Stimulated activated CD4-positive, alpha-beta T cell treated with anti-CD3 and anti-CD28 coated beads, Interleukin-12 subunit alpha, Interleukin-12 subunit beta, amount 100 ng/mL, for 24 hours (primary cell): ENCODE measurements around the gene CARD11.

ENCODE experiments used
- DNase-seq, 2 experiments: peaks; one replicate each; pipeline ENCODE4 v3.0.0-alpha.2; 2020; ENCODE audit warnings: low read depth in 2 of 2

Gene CARD11

GRCh38 chr7:2906197-2906931, 137.3 kb downstream of the CARD11 start:
- DNase-seq, result no peak

DNA sequence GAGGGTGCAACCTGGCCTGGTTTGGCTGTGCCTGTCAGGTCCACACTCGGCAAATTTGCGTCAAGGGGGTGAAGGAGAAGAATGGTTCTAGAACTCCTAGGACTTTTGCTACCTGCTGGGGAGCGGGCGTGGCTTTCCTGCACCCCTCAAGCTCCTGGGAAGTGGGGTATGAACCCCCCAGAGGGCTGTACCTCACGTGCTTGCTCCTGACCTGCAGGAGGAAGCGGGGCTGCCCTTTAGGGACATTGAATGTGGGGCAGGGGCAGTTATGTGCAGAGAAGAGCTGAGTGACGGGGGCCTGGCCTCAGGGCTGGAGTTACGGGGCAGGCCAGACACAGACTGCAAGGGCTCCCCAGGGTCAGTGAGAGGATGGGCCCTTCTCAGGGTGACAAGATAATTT, 138.2 kb downstream of the CARD11 start:
- no peak for DNase-seq

DNA sequence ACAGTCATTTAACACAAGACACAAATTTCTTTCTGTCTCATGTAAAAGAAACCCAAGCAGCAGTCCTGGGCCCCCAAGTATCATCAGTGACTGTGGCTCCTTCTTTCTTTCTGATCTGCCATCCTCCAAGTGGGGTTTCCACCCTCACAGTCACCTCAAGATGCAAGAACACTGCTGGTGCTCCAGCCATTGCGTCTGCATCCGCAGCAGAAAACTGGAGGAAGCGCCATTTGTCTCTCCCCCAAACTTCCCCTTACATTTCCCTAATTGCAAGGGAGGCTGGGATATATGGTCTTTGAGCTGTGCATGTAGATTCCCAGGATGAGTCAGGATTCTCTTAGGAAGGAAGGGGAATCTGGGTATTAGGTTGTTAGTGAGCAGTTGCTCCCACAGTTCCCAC, 138.6 kb downstream of the CARD11 start:
- DNase-seq, result no peak

GRCh38 chr7:2904202-2904601, 139.5 kb downstream of the CARD11 start:
- no peak for DNase-seq

DNA sequence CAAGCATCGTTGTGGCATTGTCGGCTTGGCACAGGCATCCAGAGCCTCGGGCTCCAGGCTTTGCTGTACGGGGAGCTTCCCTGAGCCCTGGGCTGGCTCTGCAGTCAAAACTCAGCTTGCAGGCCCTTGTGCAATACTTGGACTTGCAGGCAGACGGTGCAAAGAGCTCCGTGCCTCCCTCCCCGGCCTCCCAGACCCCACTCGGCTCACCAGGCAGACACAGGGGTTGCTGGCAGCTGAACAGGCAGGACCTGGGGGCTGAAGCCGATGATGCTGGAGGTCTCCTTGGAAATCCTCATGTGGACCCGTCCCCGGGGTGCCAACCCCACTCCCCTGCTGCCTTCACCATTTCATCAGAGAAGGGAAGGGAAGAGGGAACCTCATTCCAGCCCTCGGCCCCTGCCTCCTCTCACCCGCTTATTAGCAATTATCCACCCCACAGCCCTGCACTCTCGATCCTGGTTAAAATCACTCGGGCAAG, 139.9 kb downstream of the CARD11 start:
- no peak for DNase-seq

DNA sequence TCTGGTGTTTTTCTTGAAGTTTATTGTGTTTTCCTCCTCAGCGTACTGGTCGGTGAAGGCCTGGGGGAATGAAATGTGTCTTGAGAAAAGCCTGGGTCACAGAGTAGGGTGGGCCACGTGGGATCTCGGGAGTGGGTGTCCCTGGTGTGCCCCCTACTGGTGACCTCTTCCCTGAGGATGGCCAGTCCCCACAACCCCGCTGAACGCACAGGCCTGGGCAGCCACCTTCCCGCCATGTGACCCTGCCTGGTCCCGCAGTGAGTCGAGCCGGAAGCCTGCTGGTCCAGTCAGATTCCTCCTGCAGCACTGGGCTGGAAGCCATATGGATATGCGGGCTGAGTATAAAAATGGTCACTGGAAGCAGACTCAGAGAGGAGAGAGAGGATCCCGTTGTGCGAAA, 146.6 kb downstream of the CARD11 start:
- no peak for DNase-seq

- DNase-seq, result no peak
These were observed 147.5 kb downstream of the CARD11 start for GRCh38 chr7:2896131-2896530.

GRCh38 chr7:2894118-2894940, 149.3 kb downstream of the CARD11 start:
- peak; percentile 25 to 66 for DNase-seq

GRCh38 chr7:2893411-2893861, 150.2 kb downstream of the CARD11 start:
- DNase-seq, result no peak

DNA sequence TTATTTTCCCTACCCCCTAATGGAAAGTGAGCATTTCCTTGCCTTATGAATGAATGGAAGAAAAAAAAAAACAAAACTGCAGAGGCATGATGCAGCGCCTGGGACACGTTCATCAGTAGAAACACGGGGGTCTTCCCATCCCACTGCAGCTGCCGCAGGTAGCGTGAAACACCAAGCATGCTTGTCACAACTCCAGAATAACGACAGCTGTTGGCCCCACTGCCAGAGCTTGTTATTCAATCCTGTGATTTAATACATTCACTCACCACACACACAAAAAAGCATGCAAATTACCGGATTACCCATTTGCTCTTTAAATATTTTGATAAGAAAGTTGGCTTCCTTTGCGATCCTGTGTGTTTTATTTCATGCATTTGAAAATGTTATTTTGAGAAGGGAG, 151.1 kb downstream of the CARD11 start:
- DNase-seq, result no peak

- no peak for DNase-seq
These were observed 155.9 kb downstream of the CARD11 start for GRCh38 chr7:2887816-2888215.

- DNase-seq, result no peak
These were observed 156.8 kb downstream of the CARD11 start for GRCh38 chr7:2886900-2887299.

- DNase-seq, result no peak
These were observed 157.3 kb downstream of the CARD11 start for GRCh38 chr7:2886391-2886790.

GRCh38 chr7:2884161-2884560, 159.5 kb downstream of the CARD11 start:
- DNase-seq, result no peak

- no peak for DNase-seq
These were observed 160.6 kb downstream of the CARD11 start for GRCh38 chr7:2883101-2883500.

GRCh38 chr7:2882111-2882510, 161.6 kb downstream of the CARD11 start:
- DNase-seq, result no peak

GRCh38 chr7:2880874-2881533, 162.7 kb downstream of the CARD11 start:
- DNase-seq, result no peak

DNA sequence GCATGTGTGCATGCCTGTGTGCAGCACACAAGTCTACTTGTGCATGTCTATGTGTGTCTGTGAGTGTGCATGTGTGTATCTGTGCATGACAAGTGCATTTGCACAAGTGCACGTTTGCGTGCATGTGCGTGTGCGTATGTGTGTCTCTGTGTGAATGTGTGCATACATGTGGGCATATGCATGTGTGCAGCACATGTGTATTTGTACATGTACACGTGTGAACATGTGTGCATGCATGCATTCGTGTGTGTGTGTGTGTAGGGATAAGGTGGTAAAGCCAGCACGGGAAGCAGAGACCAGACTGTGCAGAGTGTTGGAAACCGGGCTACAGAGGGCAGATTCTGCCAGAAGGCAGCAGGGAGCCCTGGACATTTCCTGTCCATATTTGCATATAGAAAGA, 163.6 kb downstream of the CARD11 start:
- no peak for DNase-seq

DNA sequence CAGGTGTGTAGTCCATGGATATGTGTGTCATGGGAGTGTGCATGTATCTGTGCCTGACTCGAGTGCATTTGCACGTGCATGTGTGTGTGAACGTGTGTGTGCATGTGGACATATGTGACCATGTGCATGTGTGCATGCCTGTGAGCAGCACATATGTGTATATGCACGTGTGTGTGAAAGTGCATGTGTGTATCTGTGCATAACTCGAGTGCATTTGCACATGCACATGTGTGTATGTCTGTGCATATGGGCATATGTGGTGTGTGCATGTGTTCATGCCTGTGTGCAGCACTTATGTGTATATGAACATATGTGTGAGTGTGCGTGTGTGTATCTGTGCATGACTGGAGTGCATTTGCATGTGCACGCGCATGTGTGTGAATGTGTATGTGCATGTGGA, 164.3 kb downstream of the CARD11 start:
- no peak for DNase-seq

- no peak for DNase-seq
These were observed 165.4 kb downstream of the CARD11 start for GRCh38 chr7:2878306-2878705.

DNA sequence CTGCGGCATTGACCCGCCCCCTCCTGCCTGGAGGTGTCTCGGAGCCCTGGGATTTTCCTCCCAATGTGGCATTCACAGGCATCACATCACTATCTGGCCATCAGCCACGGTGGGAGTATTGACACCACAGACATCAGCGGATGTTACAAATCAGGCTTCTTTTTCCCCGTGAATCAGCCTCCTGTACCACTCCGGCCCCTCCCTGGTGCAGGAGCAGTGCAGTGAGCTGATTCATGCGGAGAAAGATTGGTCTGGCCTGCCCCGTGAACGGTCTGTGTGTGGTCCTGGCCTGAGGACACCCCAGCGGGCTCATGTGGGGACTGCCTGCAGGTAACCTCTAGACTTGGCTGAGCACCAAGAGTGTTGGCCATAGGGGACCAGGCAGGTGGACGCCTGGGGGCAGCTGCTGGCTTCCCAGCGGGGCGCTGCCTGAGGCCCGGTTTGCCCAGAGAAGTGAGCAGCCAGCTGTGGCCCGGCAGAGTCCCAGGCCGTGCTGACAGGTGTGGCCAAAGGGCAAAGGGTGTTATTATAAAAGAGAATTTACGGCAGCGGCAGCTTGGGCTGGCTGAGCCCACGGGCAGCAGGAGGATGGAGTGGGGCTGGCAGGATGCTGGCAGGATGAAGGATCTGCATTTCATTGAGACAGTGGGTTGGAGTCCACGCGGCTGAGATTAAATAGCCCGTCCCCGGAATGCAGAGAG, 167.5 kb downstream of the CARD11 start:
- DNase-seq, result no peak
